Skeletal muscle satellite cell (primary cell): Measurements from ENCODE around the gene TAF6. TPM values are rescaled to one million over a fixed set of nuclear protein-coding genes. Genes with fewer than 3 reads are reported as not detected.

ENCODE experiments used
- H3K27me3 ChIP-seq: 2 replicates; pipeline ENCODE4 v1.7.0; 2013; ENCODE audit warnings: low read length; ENCODE audit not compliant: control insufficient read depth, insufficient read depth
- H3K36me3 ChIP-seq: 2 replicates; pipeline ENCODE4 v1.7.0; 2013; ENCODE audit warnings: mild to moderate bottlenecking, control low read depth, low read length; ENCODE audit not compliant: insufficient read depth
- H3K4me1 ChIP-seq: 2 replicates; pipeline ENCODE4 v1.7.0; 2013; ENCODE audit warnings: low read length; ENCODE audit not compliant: control insufficient read depth, insufficient read depth
- H3K4me2 ChIP-seq: 2 replicates; pipeline ENCODE4 v1.7.0; 2013; ENCODE audit warnings: mild to moderate bottlenecking, low read length
- H3K4me3 ChIP-seq: 2 replicates; pipeline ENCODE4 v1.7.0; 2013; ENCODE audit warnings: low read length
- H3K9ac ChIP-seq: 2 replicates; pipeline ENCODE4 v1.7.0; 2013; ENCODE audit warnings: mild to moderate bottlenecking, low read depth, low read length, moderate library complexity
- H3K9me3 ChIP-seq: replicated peaks from 2 replicates; pipeline ENCODE4 v1.7.0; 2013; ENCODE audit warnings: mild to moderate bottlenecking, control low read depth, low read length
- total RNA-seq: library from RNA; depleted of rRNA; stranded (reverse); fragments of >200 nt; gene quantifications from 2 replicates; pipeline ENCODE4 v1.2.3, GENCODE V29; 2012; rRNA removed

The TAF6 gene
- 31.2 and 39.0 TPM in 2 replicates for total RNA-seq

DNA sequence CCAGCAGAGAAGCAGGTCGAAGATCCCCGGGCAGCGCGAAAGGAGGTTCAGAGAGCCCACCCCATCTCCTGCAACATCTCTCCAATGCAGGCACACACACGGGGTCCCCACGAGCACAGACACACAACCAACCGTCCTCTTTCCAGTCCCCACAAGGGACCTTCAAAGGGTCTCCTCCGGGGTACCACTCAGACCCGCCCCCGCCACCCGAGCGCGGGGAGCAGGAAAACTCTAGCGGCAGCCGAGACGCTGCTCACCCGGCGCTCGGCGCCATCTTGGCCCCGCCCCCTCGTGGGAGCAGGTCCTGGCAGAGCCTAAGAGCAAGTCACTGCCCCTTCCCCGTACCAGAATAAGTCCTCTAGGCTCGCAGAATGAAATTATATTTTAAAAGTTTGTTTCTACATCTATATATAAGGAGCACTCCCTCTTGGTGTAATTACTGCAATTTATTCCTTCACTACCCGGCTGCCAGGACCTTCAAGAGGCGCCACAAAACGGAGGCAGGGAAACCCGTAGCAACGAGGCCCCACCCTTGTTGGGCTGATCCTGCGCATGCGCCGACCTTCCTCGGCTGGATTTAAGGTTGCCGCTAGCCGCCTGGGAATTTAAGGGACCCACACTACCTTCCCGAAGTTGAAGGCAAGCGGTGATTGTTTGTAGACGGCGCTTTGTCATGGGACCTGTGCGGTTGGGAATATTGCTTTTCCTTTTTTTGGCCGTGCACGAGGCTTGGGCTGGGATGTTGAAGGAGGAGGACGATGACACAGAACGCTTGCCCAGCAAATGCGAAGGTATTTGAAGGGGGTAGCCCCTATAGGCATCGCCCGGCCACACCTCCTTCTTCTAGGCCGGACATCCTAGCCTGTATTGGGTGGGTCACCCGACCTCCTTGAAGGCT is at the start of gene TAF6, which contains the start of gene CNPY4:
Gene TAF6, minus strand, starts transcription at position 287 of the 898 bp plus-strand sequence. CDS start 5,149 bp downstream, outside the sequence.
Gene CNPY4, plus strand, starts transcription at position 563 of the 898 bp plus-strand sequence. Its CDS starts 111 bp downstream, at position 674.
- peaks cover 15% of the 10 kb centered on the region for H3K36me3 ChIP-seq
- no peaks in the 10 kb centered on the region for H3K9me3 ChIP-seq
- H3K4me1 ChIP-seq: peaks cover 13% of the 10 kb centered on the region
- H3K27me3 ChIP-seq: no peaks in the 10 kb centered on the region
- H3K4me3 ChIP-seq: peak within 1 kb of the TSS; percentile 76
- H3K9ac ChIP-seq: peak within 1 kb of the TSS; percentile 85
- peak within 1 kb of the TSS; percentile 90 for H3K4me2 ChIP-seq

DNA sequence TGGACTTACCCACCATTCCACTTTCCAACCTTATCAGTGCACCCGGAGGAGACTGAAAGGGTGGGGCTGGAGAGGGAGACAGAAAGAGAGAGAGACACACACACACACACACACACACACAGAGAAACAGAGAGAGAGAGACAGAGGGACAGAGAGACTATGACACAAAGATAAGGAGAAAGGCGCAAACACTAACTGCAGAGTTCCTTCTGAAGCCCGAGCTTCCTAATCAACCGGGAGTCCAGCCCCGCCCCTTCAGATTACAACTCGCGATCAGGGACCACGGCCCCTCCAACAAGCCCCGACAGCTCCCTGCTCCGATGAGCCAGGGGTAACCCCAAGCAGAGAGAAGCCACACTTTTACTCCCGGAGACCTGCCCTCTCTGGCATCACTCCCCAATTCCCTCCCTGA is 48.8 kb upstream of the TAF6 start:
- peak overlapping the region; percentile 78 for H3K4me2 ChIP-seq
- no peaks in the 10 kb centered on the region for H3K27me3 ChIP-seq
- peaks cover 18% of the 10 kb centered on the region for H3K4me1 ChIP-seq
- no peaks in the 10 kb centered on the region for H3K36me3 ChIP-seq
- H3K9me3 ChIP-seq: no peaks in the 10 kb centered on the region
- H3K4me3 ChIP-seq: peak overlapping the region; percentile 65
- peak overlapping the region; percentile 70 for H3K9ac ChIP-seq

DNA sequence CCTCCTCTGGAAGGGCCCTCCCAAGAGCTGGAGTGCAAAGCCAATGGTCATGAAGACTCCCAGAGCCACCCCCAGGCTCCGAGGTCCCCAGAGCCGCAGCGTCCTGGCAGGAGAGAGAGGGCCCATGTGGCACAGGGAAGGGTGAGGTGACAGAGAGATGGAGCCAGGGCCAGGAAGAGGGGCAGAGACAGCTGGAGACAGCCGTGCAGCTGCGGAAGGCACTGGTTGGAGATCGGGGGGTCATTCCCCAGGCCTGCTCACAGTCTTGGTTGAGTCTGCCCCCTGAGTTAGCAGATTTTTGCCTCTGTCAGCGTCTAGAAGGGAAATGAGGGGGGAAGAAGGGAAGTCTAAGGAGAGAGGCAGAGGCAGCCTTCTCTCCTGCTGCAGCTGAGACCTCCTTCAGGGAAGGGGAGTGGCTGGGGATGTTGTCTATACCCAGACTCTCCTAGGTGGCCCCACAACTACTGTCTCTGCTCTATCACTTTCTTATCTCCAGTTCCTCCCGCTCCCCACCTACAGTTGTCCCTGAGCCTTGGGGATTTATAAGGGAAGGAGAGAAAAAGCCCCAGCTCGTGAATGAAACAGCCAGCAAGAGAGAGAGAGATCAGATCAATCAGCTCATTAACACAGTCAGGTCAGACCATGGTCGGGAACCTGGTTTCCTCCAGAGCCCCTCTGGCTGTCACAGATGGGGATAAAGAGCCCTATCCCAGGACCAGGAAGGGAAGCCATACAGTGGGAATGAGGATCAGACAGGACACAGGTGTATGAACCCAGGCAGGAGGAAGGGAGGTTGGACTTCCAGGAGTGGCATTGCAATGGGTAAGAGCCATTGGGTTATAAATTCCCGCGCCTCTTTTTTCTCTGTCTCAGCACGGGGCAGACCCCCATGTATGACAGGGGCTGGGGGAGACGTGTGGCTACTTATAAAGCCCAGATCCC is 48.1 kb upstream of the TAF6 start:
- H3K9me3 ChIP-seq: no peaks in the 10 kb centered on the region
- no peaks in the 10 kb centered on the region for H3K36me3 ChIP-seq
- peaks cover 18% of the 10 kb centered on the region for H3K4me1 ChIP-seq
- peak overlapping the region; percentile 78 for H3K4me2 ChIP-seq
- no peaks in the 10 kb centered on the region for H3K27me3 ChIP-seq
- H3K4me3 ChIP-seq: peak overlapping the region; percentile 65
- H3K9ac ChIP-seq: peak overlapping the region; percentile 70

DNA sequence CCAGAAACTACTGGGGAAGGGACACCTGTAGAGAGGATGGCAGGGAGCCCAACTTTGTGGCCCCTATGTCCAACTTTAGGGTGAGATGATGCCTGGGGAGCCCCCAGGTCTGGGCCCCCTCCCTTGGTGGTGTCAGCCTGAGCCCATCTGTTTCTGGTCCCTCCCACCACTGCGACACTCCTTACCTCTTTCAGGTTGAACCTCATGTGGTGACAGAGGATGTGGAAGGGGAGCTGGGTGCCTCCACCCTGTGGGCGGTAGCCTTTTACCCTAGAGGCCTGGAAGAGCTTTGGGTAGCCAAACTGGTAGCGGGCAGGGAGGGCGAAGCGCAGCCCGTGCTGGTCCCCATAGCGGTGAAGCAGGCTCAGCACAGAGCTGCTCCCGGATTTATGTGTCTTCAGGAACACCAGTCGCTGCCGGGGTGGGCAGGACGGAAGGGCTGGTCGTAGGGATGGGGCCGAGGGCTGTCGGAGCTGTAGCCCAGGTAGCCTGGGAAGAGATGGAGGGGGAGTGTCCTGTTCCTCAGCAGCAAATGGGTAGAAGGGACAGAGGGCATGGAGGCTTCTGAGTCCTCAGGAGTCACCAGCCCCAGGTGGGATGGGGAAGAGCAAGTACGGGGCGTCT is 47.3 kb upstream of the TAF6 start:
- H3K36me3 ChIP-seq: no peaks in the 10 kb centered on the region
- H3K27me3 ChIP-seq: no peaks in the 10 kb centered on the region
- peaks cover 18% of the 10 kb centered on the region for H3K4me1 ChIP-seq
- no peak overlapping the region for H3K9ac ChIP-seq
- no peak overlapping the region for H3K4me3 ChIP-seq
- H3K4me2 ChIP-seq: no peak overlapping the region
- H3K9me3 ChIP-seq: no peaks in the 10 kb centered on the region

DNA sequence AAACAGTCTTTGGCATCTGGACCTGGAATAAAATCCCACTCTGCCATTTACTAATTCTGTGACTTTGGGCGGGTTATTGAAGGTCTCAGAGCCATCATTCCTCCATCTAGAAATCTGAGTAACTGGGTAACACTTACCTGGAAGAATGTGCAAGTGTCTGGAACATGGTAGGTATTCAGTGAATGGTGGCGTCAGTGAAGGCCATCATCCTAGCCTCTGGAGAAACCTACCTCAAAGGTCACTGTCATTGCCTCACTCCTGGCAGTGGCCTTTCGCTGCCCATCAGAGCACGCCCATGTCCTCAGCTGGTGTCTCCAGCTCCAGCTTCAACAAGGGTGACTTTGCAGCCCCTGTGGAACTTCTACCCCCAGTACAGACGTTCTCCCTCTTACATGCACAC is 44.7 kb upstream of the TAF6 start:
- Histone ChIP-seq H3K4me1 (peaks cover 18% of the 10 kb centered on the region), H3K4me3 (no peak overlapping the region), H3K27me3 (no peaks in the 10 kb centered on the region), H3K9ac (no peak overlapping the region), H3K9me3 (no peaks in the 10 kb centered on the region), H3K4me2 (no peak overlapping the region), H3K36me3 (no peaks in the 10 kb centered on the region)

DNA sequence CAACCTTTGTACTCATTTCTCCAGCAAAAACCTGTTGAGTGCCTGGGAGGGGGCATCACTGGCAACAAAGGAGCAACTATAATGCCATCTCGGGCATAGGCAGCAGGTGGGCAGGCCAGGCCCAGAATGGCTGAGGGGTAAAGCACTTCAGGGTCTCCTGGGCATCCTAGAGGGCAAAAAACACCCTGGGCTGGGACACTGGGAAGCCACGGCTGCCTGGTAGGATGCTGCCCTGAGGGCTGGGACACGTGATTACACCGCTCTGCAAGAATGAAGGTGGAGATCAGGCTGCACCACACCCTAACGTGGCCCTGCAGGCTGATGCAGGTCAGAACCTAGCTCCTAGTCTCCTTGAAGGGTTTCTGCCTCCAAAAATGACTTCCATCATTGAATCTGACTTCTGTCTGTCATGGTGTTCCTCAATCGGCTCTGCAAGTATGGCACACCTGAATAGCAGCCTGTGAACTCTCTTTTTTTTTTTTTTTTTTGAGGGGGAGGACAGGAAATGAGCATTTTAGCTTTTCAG is 43.9 kb upstream of the TAF6 start:
- H3K4me2 ChIP-seq: no peak overlapping the region
- H3K36me3 ChIP-seq: no peaks in the 10 kb centered on the region
- no peak overlapping the region for H3K9ac ChIP-seq
- no peaks in the 10 kb centered on the region for H3K9me3 ChIP-seq
- no peaks in the 10 kb centered on the region for H3K27me3 ChIP-seq
- peaks cover 12% of the 10 kb centered on the region for H3K4me1 ChIP-seq
- H3K4me3 ChIP-seq: no peak overlapping the region

DNA sequence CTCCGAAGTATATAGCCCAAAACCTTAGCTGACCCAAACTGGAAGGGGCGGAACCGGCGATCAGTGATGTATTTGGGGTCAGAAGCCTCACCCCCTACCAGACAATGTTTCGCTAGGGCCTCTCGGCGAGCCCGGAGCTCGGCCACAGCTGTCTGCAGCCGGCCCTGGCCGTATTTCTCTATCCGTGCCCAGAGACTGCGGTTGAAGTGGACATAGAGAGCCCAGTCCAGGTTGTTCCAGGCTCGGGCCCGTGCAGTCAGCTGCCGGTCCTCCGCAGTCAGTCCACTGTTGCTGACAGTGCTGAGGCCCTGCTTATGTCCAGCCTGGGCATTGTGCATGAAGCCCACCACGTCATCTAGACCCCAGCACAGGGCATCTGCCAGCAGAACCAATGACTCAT is 40.9 kb upstream of the TAF6 start:
- Histone ChIP-seq H3K4me3 (no peak overlapping the region), H3K9me3 (no peaks in the 10 kb centered on the region), H3K4me2 (no peak overlapping the region), H3K27me3 (no peaks in the 10 kb centered on the region), H3K36me3 (peaks cover 20% of the 10 kb centered on the region), H3K4me1 (peaks cover 17% of the 10 kb centered on the region), H3K9ac (no peak overlapping the region)

DNA sequence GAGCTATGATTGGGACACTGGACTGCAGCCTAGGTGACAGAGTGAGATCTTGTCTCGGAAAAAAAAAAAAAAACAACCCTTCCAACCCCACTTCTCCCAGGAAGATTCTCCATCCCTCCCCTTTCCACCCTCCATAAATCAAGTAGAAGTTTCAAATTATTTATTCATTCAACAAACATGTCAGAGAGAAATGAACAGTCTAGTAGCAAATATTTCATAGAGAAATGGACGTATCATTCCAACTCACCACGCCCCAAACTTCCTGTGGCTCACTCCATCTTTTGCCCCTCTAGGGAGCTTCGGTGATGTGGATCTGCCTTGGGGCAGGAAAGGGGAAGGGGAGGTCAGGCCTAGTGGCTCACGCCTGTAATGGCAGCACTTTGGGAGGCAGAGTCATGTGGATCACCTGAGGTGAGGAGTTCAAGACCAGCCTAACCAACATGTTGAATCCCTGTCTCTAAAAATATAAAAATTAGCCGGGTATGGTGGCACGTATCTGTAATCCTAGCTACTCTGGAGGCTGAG is 40.0 kb upstream of the TAF6 start:
- peaks cover 28% of the 10 kb centered on the region for H3K36me3 ChIP-seq
- H3K4me3 ChIP-seq: peak overlapping the region; percentile 99
- H3K9me3 ChIP-seq: no peaks in the 10 kb centered on the region
- peaks cover 17% of the 10 kb centered on the region for H3K4me1 ChIP-seq
- peak overlapping the region; percentile 95 for H3K9ac ChIP-seq
- H3K27me3 ChIP-seq: no peaks in the 10 kb centered on the region
- peak overlapping the region; percentile 92 for H3K4me2 ChIP-seq

DNA sequence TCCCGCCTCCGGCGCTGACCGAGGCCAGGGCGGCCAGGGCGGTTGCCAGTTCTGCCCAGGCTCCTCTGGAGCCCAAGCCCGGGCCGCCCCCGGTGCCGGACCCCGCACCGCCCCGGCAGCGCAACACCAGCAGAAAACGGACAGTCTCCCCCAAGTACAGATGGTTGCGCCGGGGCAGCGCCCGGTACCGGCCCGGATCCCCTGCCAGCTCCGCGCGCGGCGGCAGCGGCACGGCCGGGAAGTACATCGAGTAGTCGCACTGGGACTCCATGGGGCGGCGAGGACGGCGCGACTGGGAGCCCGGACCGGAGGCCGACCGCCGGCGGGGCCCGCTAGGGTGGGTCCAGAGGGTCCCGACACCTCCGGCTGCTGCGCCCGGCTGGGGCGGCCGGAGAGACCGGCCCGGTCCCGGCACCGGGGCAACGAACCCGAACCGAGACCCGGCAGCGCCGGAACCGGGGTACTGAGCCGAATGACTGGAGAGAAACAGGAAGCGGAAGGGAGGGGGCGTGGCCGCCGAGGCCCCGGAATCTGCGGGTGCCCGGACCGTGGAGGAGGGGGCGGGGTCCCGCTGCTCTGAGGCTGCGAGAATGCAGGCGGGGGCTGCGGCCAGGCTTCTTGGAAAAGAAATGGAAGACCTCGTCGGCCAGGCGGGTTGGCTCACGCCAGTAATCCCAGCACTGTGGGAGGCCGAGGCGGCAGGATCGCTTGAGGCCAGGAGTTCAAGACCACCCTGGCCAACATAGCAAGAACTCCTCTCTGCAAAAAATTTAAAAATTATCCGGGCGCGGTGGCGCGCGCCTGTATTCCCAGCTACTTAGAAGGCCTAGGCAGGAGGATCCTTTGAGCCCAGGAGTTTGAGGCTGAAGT is 39.3 kb upstream of the TAF6 start, which contains the start of gene TRAPPC14:
Gene TRAPPC14, minus strand, starts transcription at position 495 of the 870 bp plus-strand sequence. Its CDS starts 224 bp downstream, at position 271.
- H3K4me1 ChIP-seq: peaks cover 17% of the 10 kb centered on the region
- peak within 1 kb of the TSS; percentile 92 for H3K4me2 ChIP-seq
- no peaks in the 10 kb centered on the region for H3K9me3 ChIP-seq
- peak within 1 kb of the TSS; percentile 95 for H3K9ac ChIP-seq
- peak within 1 kb of the TSS; percentile 99 for H3K4me3 ChIP-seq
- no peaks in the 10 kb centered on the region for H3K27me3 ChIP-seq
- H3K36me3 ChIP-seq: peaks cover 35% of the 10 kb centered on the region
